ENCODE results near the gene EFCAB7. TPM values are rescaled to one million over a fixed set of nuclear protein-coding genes. Genes with fewer than 3 reads are reported as not detected.

Gene EFCAB7
- total and polyA plus RNA-seq, 2 of the 4 experiments (the other 2 are of a cell fraction), result 2.3 TPM

GRCh38 chr1:63612564-63612963, 89.2 kb downstream of the EFCAB7 start:
- CTCF ChIA-PET, result no interaction called here
- DNase-seq (no peak), ATAC-seq (ENCODE audit: low read depth) (no peak)
- H2AFZ ChIP-seq (replicated peaks; ENCODE audit: low read length, poor library complexity), result no peak overlapping the region
- H2AK5ac ChIP-seq (ENCODE audit: low read depth, low read length), result no peak overlapping the region; the same call in 1 of the 2 replicates
- TF ChIP-seq CEBPB (IDR thresholded peaks at IDR 0.05; ENCODE audit: low read depth, low read length) (peak; percentile 65), RFX5 (IDR thresholded peaks at IDR 0.05; ENCODE audit: low read depth, low read length) (no peak)
- H3K79me1 ChIP-seq (ENCODE audit: low read depth in 1 of 2, low read length in 2 of 2), result peaks cover 15 to 24% of the 10 kb centered on the region in 2 experiments; a peak in 3 of 4 replicates
- WGBS, 2 experiments (ENCODE audit: extremely low coverage in 2 of 2, insufficient read length in 1 of 2), result 100% methylated on average over 1 of the region's 4 CpGs; no CpG with 5 or more reads in 1 of the 2 experiments
- in situ Hi-C loops (cut with MboI; ENCODE audit: low sequenced_read_pairs), result loop anchor here (10.0 kb wide), 1 partner anchor 522 kb away; no protein-coding TSS in a partner anchor
- no peak overlapping the region for H3K4ac ChIP-seq (ENCODE audit: low read depth, low read length)
- H2BK120ac ChIP-seq (ENCODE audit: low read depth, low read length), result no peak overlapping the region
- 0 out of 2 replicates have a peak, but pooled peaks cover 3% of the 10 kb centered on the region for H4K20me1 ChIP-seq (ENCODE audit: insufficient read depth, low read length)
- H2BK20ac ChIP-seq (ENCODE audit: low read depth, low read length), result no peak overlapping the region
- no peaks in the 10 kb centered on the region for H3K9me3 ChIP-seq (ENCODE audit: control insufficient read depth, insufficient read depth, low read length)
- H3K4me2 ChIP-seq (ENCODE audit: low read depth, low read length), result no peak overlapping the region
- no peak overlapping the region for H4K5ac ChIP-seq (ENCODE audit: low read depth, low read length)
- H4K91ac ChIP-seq (ENCODE audit: insufficient read depth, low read depth, low read length), result no peak overlapping the region
- H3K18ac ChIP-seq (ENCODE audit: low read depth, low read length), result no peak overlapping the region
- no peak overlapping the region for H3K4me3 ChIP-seq (ENCODE audit: insufficient read depth, low read depth, low read length)
- H3K14ac ChIP-seq (replicated peaks; ENCODE audit: low read depth, low read length), result no peak overlapping the region
- no peak overlapping the region for H3K23ac ChIP-seq (ENCODE audit: low read depth, low read length)
- H3K36me3 ChIP-seq (ENCODE audit: control insufficient read depth, insufficient read depth, low read length), result no peaks in the 10 kb centered on the region
- dilution Hi-C loops (cut with HindIII; ENCODE audit: low sequenced_read_pairs, unreplicated experiment), result no loop called here
- BruUV-seq (replicated peaks), result no TSS peak
- intact Hi-C loops (cut with micrococcal nuclease), result no loop called here
- no peak overlapping the region for H3K27ac ChIP-seq (ENCODE audit: insufficient read depth, low read length)
- peaks cover 10% of the 10 kb centered on the region for H3K4me1 ChIP-seq (ENCODE audit: control insufficient read depth, insufficient read depth, low read length)
- no peaks in the 10 kb centered on the region for H3K9me1 ChIP-seq (ENCODE audit: insufficient read depth, low read length)
- H3K9ac ChIP-seq (ENCODE audit: low read depth, low read length), result no peak overlapping the region
- H2BK5ac ChIP-seq (ENCODE audit: low read depth, low read length, poor library complexity, severe bottlenecking), result no peak overlapping the region
- H3K56ac ChIP-seq (ENCODE audit: extremely low read depth, insufficient read depth, low read length), result no peak overlapping the region
- no peak overlapping the region for H2BK15ac ChIP-seq (ENCODE audit: low read depth, low read length)
- no peak overlapping the region for H2AK9ac ChIP-seq (replicated peaks; ENCODE audit: low read depth, low read length, poor library complexity)
- POLR2A ChIA-PET (ENCODE audit: unreplicated experiment), result no interaction called here
- no peaks in the 10 kb centered on the region for H3K27me3 ChIP-seq (ENCODE audit: control insufficient read depth, insufficient read depth, low read length)
- no peak overlapping the region for H4K8ac ChIP-seq (ENCODE audit: low read depth in 2 of 2, low read length in 2 of 2)

Measured in IMR-90 (cell line).